BLaER1 treated with 17β-estradiol and CSF1 and Interleukin-3, amounts not matched to agents 10 nM and 100 nM (cell line): ENCODE measurements around the gene TMEM138.

Experiments used
- H3K27ac ChIP-seq, 11 experiments: shearing (Covaris generic); formaldehyde crosslinking; 2 replicates each; pipeline ENCODE4 v1.8.1; 2022
- H3K27me3 ChIP-seq, 11 experiments: shearing (Covaris generic); formaldehyde crosslinking; 2 replicates each; pipeline ENCODE4 v1.8.1; 2022
- H3K36me3 ChIP-seq, 11 experiments: shearing (Covaris generic); formaldehyde crosslinking; 2 replicates each; pipeline ENCODE4 v1.8.1; 2022
- H3K4me1 ChIP-seq, 10 experiments: shearing (Covaris generic); formaldehyde crosslinking; 2 replicates each; pipeline ENCODE4 v1.8.1; 2022
- H3K4me2 ChIP-seq, 11 experiments: shearing (Covaris generic); formaldehyde crosslinking; 2 replicates each; pipeline ENCODE4 v1.8.1; 2022
- H3K4me3 ChIP-seq, 10 experiments: shearing (Covaris generic); formaldehyde crosslinking; 2 replicates each; pipeline ENCODE4 v1.8.1; 2022
- H3K9ac ChIP-seq, 11 experiments: shearing (Covaris generic); formaldehyde crosslinking; 2 replicates each; pipeline ENCODE4 v1.8.1; 2022
- H3K9me3 ChIP-seq, 11 experiments: shearing (Covaris generic); formaldehyde crosslinking; replicated peaks in 1 of 11; 2 replicates each; pipeline ENCODE4 v1.8.1; 2022
- H4K20me1 ChIP-seq, 11 experiments: shearing (Covaris generic); formaldehyde crosslinking; 2 replicates each; pipeline ENCODE4 v1.8.1; 2022
- Cebpa-rat ChIP-seq, 11 experiments: shearing (Covaris generic); IDR thresholded peaks; 2 replicates each; pipeline ENCODE4 v1.8.1; 2022

TMEM138 gene

GRCh38 chr11:61361741-61362541 is at the start of gene TMEM138, which contains the start of gene CYB561A3:
Gene TMEM138, plus strand, starts transcription at chr11:61362374. Its CDS starts 2,017 bp downstream, at chr11:61364391.
Gene CYB561A3, minus strand, starts transcription at chr11:61361882. Its CDS starts 5,169 bp downstream, at chr11:61356713.
- Histone ChIP-seq H4K20me1 (peaks cover 0 to 12% (median 0%) of the 10 kb centered on the region in 11 experiments; a peak in 2 of 22 replicates), H3K4me2 (peak within 1 kb of the TSS; percentile 85 to 98 (median 90)), H3K9ac (peak within 1 kb of the TSS; percentile 88 to 99 (median 94)), H3K36me3 (peaks cover 32 to 38% (median 36%) of the 10 kb centered on the region in 11 experiments), H3K27ac (peak within 1 kb of the TSS; percentile 88 to 99 (median 96)), H3K4me1 (peaks cover 55 to 59% (median 58%) of the 10 kb centered on the region in 10 experiments), H3K27me3 (no peaks in the 10 kb centered on the region), H3K4me3 (peak within 1 kb of the TSS; percentile 67 to 86 (median 78)), H3K9me3 (no peaks in the 10 kb centered on the region)
- no peak for TF ChIP-seq Cebpa-rat (IDR thresholded peaks at IDR 0.05)

DNA sequence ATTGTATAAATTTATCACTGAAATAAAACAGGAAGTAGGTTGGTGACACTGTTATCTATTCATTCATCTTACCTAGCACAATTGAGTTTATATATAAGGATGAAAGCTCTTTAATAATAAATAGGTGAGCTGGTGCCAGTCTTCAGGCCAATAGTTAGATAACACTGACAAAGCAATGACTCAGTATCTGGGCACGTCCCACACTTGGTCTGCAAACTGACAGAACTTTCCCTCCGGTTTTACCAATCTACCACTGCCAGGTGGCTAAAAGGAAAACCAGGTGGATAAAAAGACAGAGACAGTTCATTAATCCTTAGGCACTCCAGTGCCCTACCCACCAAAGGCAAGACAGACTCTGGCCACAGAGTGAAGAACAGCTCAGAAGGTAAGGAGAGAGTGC is 46.9 kb upstream of the TMEM138 start:
- no peak for TF ChIP-seq Cebpa-rat (IDR thresholded peaks at IDR 0.05)
- Histone ChIP-seq H3K9me3 (no peaks in the 10 kb centered on the region), H3K27ac (no peak overlapping the region), H4K20me1 (peaks cover 0 to 57% (median 11%) of the 10 kb centered on the region in 11 experiments; a peak in 13 of 22 replicates), H3K36me3 (peaks cover 96 to 100% (median 98%) of the 10 kb centered on the region in 11 experiments), H3K9ac (no peak overlapping the region), H3K4me2 (no peak overlapping the region), H3K27me3 (no peaks in the 10 kb centered on the region), H3K4me1 (no peaks in the 10 kb centered on the region), H3K4me3 (no peak overlapping the region)

DNA sequence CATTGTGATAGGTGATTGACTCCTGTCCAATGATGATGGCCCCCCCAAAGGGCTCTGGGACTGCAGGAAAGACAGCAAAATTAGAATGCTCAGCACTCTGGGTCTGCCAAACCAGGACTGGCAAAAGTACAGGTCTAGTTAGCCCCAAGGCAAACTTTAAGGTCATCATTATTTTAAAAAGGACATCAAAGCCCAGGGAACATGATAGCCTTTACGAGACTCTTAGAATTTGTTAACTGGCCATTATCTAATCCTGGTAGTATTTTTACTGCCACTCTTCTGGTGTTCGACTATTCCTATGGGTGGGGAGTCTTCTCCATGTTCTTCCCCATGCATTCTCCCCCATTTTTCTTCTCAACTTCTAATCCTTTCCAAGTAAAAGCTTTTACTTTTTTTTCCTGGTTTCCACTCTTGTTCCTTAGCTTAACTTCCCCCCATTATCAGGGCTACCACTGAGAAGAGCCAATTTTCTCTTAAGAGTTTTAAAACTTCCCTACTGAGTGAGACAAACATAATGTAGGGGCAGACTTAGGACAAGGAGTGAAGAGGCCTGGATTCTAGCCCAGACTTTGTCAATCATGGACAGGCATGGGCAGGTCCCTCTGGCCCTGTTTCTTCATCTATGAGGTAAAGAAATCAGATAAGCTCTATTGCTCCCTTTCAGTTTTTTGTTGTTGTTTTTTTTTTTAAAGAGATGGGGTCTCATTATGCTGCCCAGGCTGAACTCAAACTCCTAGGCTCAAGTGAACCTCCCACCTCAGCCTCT is 36.3 kb upstream of the TMEM138 start:
- peaks cover 40 to 89% (median 58%) of the 10 kb centered on the region in 11 experiments; a peak in 19 of 22 replicates for H4K20me1 ChIP-seq
- H3K36me3 ChIP-seq, result peaks cover 98 to 100% (median 100%) of the 10 kb centered on the region in 11 experiments
- H3K27me3 ChIP-seq, result no peaks in the 10 kb centered on the region
- no peak overlapping the region for H3K4me3 ChIP-seq
- no peak for TF ChIP-seq Cebpa-rat (IDR thresholded peaks at IDR 0.05)
- no peaks in the 10 kb centered on the region for H3K9me3 ChIP-seq
- H3K4me1 ChIP-seq, result peaks cover 2 to 15% (median 4%) of the 10 kb centered on the region in 10 experiments; a peak in 18 of 20 replicates
- H3K27ac ChIP-seq, result no peak overlapping the region
- peak overlapping the region in 4 of 11 experiments; percentile 5 to 34 (median 12); a peak in 1 of 22 replicates for H3K9ac ChIP-seq
- no peak overlapping the region for H3K4me2 ChIP-seq

- no peak overlapping the region for H3K27ac ChIP-seq
- no peaks in the 10 kb centered on the region for H3K9me3 ChIP-seq
- H3K4me2 ChIP-seq, result no peak overlapping the region
- TF ChIP-seq Cebpa-rat (IDR thresholded peaks at IDR 0.05), result no peak
- H3K4me3 ChIP-seq, result no peak overlapping the region
- H3K4me1 ChIP-seq, result peaks cover 15 to 28% (median 17%) of the 10 kb centered on the region in 10 experiments
- peaks cover 81 to 89% (median 86%) of the 10 kb centered on the region in 11 experiments for H3K36me3 ChIP-seq
- no peaks in the 10 kb centered on the region for H3K27me3 ChIP-seq
- peaks cover 49 to 98% (median 70%) of the 10 kb centered on the region in 11 experiments; a peak in 19 of 22 replicates for H4K20me1 ChIP-seq
- H3K9ac ChIP-seq, result peak overlapping the region in 2 of 11 experiments; percentile 3 to 20; a peak in 1 of 22 replicates
These were observed 34.5 kb upstream of the TMEM138 start for GRCh38 chr11:61327669-61328071.

DNA sequence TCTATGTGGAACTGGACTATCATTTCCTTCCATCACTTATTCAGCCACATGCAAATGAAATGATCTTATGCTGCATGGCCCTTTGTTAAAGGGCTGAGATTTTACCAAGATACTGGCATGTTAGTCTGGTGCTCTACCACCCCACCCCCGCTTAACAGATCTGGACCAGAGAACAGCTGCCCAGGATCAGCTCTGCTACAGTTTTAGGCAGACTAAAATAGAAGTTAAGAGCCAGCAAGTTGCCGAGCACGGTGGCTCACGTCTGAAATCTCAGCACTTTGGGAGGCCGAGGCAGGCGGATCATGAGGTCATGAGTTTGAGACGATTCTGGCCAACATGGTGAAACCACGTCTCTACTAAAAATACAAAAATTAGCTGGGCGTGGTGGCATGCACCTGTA is 33.8 kb upstream of the TMEM138 start:
- Histone ChIP-seq H3K4me2 (no peak overlapping the region), H3K4me3 (no peak overlapping the region), H3K4me1 (peaks cover 16 to 28% (median 18%) of the 10 kb centered on the region in 10 experiments), H3K27ac (no peak overlapping the region), H3K36me3 (peaks cover 75 to 82% (median 79%) of the 10 kb centered on the region in 11 experiments), H3K9ac (no peak overlapping the region), H3K27me3 (no peaks in the 10 kb centered on the region), H3K9me3 (no peaks in the 10 kb centered on the region), H4K20me1 (peaks cover 49 to 94% (median 71%) of the 10 kb centered on the region in 11 experiments; a peak in 19 of 22 replicates)
- TF ChIP-seq Cebpa-rat (IDR thresholded peaks at IDR 0.05), result no peak

GRCh38 chr11:61329871-61330270 is 32.3 kb upstream of the TMEM138 start:
- peaks cover 49 to 79% (median 71%) of the 10 kb centered on the region in 11 experiments; a peak in 19 of 22 replicates for H4K20me1 ChIP-seq
- TF ChIP-seq Cebpa-rat (IDR thresholded peaks at IDR 0.05), result no peak
- 0 out of 22 replicates have a peak overlapping the region, but pooled peaks of 1 of the 11 experiments have one; percentile 95 for H3K4me2 ChIP-seq

GRCh38 chr11:61331651-61332050 is 30.5 kb upstream of the TMEM138 start:
- TF ChIP-seq Cebpa-rat (IDR thresholded peaks at IDR 0.05), result no peak
- H3K27me3 ChIP-seq, result no peaks in the 10 kb centered on the region
- H3K4me1 ChIP-seq, result peaks cover 46 to 60% (median 49%) of the 10 kb centered on the region in 10 experiments
- H3K4me3 ChIP-seq, result peak overlapping the region; percentile 85 to 99 (median 95)
- H3K9me3 ChIP-seq, result no peaks in the 10 kb centered on the region
- H3K4me2 ChIP-seq, result peak overlapping the region; percentile 81 to 95 (median 94)
- H3K9ac ChIP-seq, result peak overlapping the region; percentile 94 to 99 (median 96)
- peaks cover 42 to 49% (median 47%) of the 10 kb centered on the region in 11 experiments for H3K36me3 ChIP-seq
- peaks cover 42 to 61% (median 55%) of the 10 kb centered on the region in 11 experiments; a peak in 19 of 22 replicates for H4K20me1 ChIP-seq
- peak overlapping the region; percentile 8 to 94 (median 92); a peak in 17 of 22 replicates for H3K27ac ChIP-seq

More at GRCh38 chr11:61329871-61330270, 32.3 kb upstream of the TMEM138 start:
- H3K4me3 ChIP-seq, result no peak overlapping the region
- H3K9me3 ChIP-seq, result no peaks in the 10 kb centered on the region
- H3K4me1 ChIP-seq, result peaks cover 28 to 42% (median 33%) of the 10 kb centered on the region in 10 experiments
- H3K36me3 ChIP-seq, result peaks cover 59 to 67% (median 64%) of the 10 kb centered on the region in 11 experiments
- H3K9ac ChIP-seq, result peak overlapping the region in 2 of 11 experiments; percentile 95 to 96; a peak in 1 of 22 replicates
- H3K27me3 ChIP-seq, result no peaks in the 10 kb centered on the region
- no peak overlapping the region for H3K27ac ChIP-seq

- Histone ChIP-seq H3K9ac (peak overlapping the region; percentile 94 to 99 (median 96)), H3K27ac (peak overlapping the region; percentile 89 to 96 (median 93)), H3K4me3 (peak overlapping the region; percentile 85 to 99 (median 95)), H3K9me3 (no peaks in the 10 kb centered on the region), H3K36me3 (peaks cover 35 to 42% (median 40%) of the 10 kb centered on the region in 11 experiments), H3K4me2 (peak overlapping the region; percentile 81 to 95 (median 94)), H3K4me1 (peaks cover 49 to 64% (median 53%) of the 10 kb centered on the region in 10 experiments), H3K27me3 (no peaks in the 10 kb centered on the region), H4K20me1 (peaks cover 35 to 55% (median 48%) of the 10 kb centered on the region in 11 experiments; a peak in 19 of 22 replicates)
- no peak for TF ChIP-seq Cebpa-rat (IDR thresholded peaks at IDR 0.05)
These were observed 29.8 kb upstream of the TMEM138 start for GRCh38 chr11:61332281-61332796.
